ENCODE data around the gene SMAD2.

DNA sequence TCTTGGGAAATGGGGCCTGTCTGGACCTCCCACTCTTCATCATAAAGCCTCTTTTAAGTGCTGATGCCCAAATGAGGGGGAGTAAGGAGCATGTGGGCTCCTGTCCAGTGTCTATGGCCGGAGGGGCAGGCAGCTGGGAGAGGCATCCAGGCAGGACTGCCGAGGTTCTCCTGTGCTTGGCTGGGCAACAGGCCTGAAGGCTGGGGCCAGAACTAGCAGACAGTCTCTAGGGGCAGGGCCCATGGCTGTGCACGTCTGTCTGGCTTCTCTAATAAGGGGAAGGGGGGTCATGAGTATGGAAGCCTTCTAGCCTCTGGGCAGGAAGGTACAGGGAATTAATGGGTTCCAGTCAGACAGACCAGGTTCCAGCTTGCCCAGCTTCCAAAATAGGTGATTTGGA lies 128.6 kb downstream of the SMAD2 start:
- TF ChIP-seq ZNF565 (CRISPR knock-in tag; conservative IDR thresholded peaks at IDR 0.05; ENCODE audit: low read depth) = no peak
- TF ChIP-seq TCF4 (CRISPR knock-in tag; IDR thresholded peaks at IDR 0.05; ENCODE audit: borderline replicate concordance) = no peak
- TF ChIP-seq ZNF8 (CRISPR knock-in tag; IDR thresholded peaks at IDR 0.05) = no peak
- TF ChIP-seq TSHZ2 (CRISPR knock-in tag; IDR thresholded peaks at IDR 0.05) = no peak
- TF ChIP-seq, protein P1, sequence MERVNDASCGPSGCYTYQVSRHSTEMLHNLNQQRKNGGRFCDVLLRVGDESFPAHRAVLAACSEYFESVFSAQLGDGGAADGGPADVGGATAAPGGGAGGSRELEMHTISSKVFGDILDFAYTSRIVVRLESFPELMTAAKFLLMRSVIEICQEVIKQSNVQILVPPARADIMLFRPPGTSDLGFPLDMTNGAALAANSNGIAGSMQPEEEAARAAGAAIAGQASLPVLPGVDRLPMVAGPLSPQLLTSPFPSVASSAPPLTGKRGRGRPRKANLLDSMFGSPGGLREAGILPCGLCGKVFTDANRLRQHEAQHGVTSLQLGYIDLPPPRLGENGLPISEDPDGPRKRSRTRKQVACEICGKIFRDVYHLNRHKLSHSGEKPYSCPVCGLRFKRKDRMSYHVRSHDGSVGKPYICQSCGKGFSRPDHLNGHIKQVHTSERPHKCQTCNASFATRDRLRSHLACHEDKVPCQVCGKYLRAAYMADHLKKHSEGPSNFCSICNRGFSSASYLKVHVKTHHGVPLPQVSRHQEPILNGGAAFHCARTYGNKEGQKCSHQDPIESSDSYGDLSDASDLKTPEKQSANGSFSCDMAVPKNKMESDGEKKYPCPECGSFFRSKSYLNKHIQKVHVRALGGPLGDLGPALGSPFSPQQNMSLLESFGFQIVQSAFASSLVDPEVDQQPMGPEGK (CRISPR knock-in tag; IDR thresholded peaks at IDR 0.05; ENCODE audit: borderline replicate concordance) = no peak
- no peak for TF ChIP-seq BACH2 (CRISPR knock-in tag; IDR thresholded peaks at IDR 0.05; ENCODE audit: borderline replicate concordance)
- no peak for TF ChIP-seq ZNF70 (CRISPR knock-in tag; IDR thresholded peaks at IDR 0.05)
- TF ChIP-seq CSDC2 (CRISPR knock-in tag; IDR thresholded peaks at IDR 0.05) = no peak
- no peak for TF ChIP-seq ZFP30 (CRISPR knock-in tag; IDR thresholded peaks at IDR 0.05)
- TF ChIP-seq ISL1 (CRISPR knock-in tag; IDR thresholded peaks at IDR 0.05) = no peak

Data from SK-N-SH treated with all-trans-retinoic acid at 6 μM for 48 hours (cell line).